Stimulated activated naive CD4-positive, alpha-beta T cell treated with Interleukin-2 at 50 U/mL for 16 hours (primary cell): ENCODE data around the gene TNNT3.
"Not testable (repeated sequence)": the region's sequence is repeated elsewhere in the genome, so short reads cannot be mapped to it uniquely, and the experiment has no call there.

Source experiments
- DNase-seq: peaks from one replicate; lab custom pipeline; 2025; lab: John Stamatoyannopoulos, UW

The TNNT3 gene

DNA sequence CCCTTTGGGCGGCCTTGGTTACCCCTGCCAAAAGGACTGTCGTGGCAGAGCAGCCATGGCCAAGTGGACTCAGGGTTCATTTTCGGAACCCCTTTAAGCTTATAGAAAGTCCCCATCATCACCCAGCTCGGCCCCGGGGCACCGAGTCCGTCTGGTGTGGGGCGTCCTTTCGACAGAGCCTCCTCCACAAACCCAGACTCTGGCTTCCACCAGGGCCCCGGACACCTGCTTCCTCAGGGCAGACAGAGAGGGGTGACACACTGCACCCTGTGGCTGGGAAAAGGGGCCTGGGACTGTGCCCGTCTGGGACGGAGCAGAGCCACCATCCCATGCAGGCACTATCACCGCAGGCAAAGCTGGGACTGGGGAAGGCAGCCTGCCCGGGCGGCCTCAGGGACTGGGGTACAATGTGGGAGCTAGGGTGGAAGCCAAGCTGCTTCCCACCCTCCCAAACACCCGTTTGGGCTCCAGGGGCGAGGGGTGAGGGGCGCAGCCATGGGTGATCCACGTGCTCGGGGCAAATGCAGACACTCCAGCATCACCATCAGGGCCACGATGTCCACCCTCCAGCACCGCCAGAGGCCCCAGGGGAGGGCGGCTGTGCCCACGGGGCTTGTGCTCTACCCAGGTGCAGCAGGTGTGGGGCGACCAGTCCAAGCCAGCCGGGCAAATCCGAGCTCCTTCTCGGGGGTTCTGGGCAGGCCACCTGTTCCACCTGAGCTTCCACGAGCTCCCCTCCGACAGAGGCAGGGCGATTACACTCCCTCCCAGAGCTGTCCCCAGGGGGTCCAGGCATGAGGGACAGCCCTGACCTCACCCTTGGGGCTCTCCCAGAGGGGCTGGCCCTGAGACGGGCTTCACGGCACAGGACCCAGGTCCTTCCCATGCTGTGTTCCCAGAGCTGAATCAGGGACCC is 15.9 kb downstream of the TNNT3 start:
- no peak for DNase-seq

GRCh38 chr11:1936072-1936780 is 16.7 kb downstream of the TNNT3 start:
- DNase-seq: no peak

- no peak for DNase-seq
Observed at GRCh38 chr11:1936781-1937615, 17.5 kb downstream of the TNNT3 start.

DNA sequence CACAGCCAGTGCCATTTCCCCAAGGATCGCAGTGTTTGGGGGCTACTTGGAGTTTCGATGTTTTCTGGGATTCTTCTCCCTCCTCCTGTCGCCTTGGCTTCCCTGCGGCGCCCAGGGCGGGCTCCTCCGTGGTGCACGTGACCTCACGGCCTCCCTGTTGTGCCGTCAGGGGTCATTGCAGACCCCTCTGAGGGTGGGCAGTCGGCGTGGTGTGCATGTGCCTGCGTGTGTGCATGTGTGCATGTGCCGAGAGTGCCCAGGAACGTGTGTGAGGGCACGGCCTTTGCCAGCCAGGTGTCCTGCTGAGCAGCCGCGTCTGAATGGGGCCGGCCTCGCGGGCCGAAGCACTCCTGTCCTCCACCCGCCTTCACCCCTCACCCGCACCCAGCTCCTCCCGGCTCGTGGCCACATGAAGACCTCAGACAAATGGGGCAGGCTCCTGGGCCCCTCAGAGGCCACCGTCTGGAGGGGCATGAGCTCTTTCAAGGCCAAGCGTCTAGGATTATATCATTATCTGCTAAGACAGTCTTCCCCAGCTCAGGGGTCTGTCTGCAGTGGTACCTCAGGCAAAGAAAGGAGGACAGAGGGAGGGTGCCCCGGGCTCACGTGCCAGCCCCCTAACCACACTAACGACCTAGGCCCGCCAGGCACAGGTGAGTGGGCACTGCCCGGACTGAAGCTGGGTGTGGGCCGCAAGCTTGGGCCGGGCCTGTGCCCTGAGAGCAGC is 18.3 kb downstream of the TNNT3 start:
- no peak for DNase-seq

DNA sequence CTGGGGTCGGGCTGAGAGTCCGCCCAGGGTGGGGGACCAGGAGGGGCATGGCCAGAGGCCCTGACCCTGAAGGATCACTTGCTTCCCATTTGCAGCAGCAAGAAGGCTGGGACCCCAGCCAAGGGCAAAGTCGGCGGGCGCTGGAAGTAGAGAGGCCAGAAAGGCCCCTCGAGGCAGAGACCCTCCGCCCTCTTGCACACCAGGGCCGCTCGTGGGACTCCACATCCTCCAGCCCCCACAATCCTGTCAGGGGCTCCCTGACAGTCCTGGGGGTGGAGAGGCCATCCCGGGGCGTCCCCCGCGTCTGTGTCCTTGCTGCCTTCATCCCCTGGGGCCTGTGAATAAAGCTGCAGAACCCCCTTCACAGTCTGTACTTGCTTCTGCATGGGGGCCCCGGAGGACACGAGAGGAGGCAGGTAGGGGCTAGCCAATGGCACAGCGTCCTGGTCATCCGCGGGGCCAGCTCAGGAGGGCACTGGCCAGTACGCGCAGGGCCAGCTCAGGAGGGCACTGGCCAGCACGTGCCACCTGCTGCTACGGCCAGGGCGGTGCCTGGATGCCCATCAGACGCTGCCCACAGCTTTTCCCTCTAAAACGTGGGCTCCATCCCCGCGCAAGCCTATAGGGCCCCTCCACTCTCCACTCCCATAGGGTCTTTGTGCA is 19.0 kb downstream of the TNNT3 start:
- no peak for DNase-seq

GRCh38 chr11:1939006-1939625 is 19.6 kb downstream of the TNNT3 start:
- no peak for DNase-seq

DNA sequence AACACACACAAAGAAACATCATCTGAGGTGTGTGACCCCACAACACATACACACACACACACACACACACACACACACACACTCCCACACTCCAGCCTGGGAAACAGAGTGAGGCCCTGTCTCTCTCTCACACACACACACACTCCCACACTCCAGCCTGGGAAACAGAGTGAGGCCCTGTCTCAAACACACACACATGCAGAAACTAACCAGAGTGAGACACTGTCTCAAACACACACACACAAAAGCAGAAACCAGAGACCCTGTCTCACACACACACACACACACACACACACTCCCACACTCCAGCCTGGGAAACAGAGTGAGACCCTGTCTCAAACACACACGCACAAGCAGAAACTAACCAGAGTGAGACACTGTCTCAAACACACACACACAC is 20.3 kb downstream of the TNNT3 start:
- DNase-seq: not testable (repeated sequence)

DNA sequence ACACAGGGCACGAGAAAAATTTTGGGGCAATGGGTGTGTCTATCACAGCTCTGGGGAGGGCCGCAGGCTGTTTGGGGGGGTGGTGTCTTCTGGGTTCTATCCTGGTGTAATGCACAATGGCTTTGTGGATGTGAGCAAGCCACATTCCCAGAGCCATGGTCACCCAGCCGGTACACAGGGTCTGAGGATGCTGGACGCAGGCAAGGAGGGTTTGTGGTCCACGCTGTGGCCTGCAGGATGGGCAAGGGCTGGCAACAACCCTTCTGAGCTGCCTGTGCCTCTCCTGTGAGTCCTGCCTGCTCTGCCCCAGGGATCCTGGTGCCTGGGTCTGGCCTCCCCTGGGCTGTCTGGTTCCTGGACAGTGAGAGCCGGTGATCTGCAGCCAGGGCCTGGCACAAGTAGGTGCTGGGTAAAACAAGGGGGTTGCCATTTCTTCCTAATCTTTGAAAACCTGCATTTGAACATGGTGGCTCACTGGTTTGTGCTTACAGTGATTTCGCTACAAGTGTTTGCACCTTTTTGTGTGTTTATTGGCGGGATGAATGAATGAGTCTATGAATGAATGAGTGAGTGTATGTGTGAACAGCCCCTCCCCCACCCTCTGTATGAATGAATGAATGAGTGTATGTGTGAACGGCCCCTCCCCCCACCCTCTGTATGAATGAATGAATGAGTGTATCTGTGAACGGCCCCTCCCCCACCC is 23.2 kb downstream of the TNNT3 start:
- no peak for DNase-seq

DNA sequence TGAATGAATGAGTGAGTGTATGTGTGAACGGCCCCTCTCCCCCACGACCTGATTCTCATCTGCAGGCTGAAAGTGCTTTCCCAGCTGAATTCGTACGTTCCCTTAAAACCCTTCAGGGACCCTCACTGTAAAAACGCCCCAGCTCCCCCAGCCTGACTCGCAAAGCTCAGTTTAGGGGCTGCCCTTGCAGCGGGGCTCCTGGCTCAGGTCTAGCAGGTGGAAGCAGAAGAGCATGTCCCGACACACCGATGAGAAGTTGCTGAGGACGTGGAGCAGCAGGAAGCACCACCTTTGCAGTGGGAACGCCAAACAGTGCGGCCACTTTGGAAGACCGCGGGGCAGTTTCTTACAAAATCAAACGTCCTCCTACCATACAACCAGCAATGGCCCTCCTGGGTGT is 24.1 kb downstream of the TNNT3 start:
- DNase-seq: no peak

DNA sequence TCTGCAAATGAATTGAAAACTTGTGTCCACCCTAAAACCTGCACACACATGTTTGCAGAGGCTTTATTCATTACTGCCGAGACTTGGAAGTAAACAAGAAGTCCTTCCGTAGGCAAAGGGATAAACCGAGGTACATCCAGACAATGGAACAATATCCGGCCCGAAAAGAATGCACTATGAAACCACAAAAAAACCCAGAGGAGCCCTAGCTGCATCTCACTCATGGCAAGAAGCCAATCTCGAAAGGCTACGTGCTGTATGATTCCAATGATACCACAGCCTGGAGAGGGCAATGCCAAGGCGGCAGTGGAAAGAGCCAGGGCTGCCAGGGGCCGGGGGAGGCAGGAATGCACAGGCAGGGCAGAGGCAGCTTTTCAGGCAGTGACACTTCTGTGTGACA is 24.5 kb downstream of the TNNT3 start:
- DNase-seq: no peak

DNA sequence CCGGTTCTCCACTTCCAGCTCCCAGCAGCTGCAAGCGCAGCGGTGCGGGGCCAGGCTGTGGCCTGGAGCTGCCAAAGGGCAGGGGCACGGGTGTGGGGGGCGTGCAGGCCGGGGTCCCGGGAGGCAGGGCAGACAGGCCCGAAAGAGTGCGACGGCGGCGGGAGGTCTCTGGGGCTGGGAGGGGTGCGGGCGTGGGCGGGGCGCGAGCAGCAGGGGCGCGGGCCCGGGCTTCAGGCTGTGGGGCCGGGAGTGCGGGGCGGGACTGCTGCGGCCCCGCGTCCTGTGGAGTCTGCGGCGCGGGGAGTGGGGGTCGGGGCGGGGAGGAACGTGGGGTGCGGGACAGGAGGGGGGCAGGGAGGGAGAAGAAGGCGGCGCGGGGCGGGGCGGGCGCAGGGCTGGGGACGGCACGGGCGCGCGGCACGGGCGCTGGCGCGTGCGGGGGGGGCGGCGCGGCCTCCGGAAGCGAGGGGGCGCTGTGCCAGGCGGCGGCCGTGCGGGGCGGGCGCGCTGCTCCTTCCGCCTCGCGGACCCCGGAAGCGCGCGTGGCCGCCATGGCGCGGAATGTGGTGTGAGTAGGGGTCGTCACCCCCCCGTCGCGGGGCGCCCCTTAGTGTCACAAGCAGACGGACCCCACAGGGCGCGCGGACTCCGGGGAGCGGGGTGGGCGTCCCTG is 27.4 kb downstream of the TNNT3 start, which contains the start of gene MRPL23:
Gene MRPL23, plus strand, starts transcription at position 521 of the 673 bp plus-strand sequence. Its CDS starts 31 bp downstream, at position 552.
- no peak for DNase-seq

GRCh38 chr11:1947592-1948237 is 28.2 kb downstream of the TNNT3 start:
- no peak for DNase-seq

DNA sequence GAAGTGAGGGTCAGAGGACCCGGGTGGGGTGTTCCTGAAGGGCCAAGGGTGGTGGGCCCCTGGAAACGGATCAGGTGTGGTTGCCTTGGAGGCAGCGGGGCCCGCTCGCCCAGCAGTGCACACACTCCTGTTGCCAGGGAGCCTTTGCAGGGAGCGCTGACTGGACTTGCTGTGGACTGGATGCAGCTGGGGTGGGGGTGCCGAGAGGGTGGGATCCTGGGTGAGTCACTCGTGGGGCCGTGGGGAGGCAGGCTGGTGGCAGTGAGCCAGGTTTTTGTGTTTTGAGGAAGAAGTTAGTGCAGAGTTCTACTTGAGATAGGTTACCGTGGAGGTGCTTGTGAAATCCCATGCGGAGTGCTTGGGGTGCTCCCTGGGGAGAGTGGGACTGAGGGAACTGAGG is 28.9 kb downstream of the TNNT3 start:
- DNase-seq: no peak

- DNase-seq: no peak
Observed at GRCh38 chr11:1949302-1949701, 29.8 kb downstream of the TNNT3 start.

DNA sequence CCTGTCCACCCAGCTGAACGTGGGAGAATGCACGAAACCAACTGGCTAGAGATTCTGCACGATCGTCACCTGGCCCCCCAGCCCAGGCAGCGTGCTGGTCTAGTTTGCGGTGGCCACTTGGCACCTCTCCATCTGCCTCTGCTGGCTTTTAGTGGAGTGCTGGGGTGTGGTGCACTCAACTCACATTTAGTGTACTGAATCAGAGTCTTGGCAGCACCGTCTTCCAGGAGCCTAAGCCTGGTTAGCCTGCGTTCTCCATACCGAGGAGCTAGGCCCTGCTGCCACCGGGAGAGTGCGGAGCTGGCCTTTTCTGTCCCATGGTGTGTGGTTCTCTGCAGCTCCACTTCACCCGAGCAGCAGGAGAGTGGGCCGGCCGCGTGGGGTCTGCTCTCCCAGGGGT is 30.4 kb downstream of the TNNT3 start:
- no peak for DNase-seq

DNA sequence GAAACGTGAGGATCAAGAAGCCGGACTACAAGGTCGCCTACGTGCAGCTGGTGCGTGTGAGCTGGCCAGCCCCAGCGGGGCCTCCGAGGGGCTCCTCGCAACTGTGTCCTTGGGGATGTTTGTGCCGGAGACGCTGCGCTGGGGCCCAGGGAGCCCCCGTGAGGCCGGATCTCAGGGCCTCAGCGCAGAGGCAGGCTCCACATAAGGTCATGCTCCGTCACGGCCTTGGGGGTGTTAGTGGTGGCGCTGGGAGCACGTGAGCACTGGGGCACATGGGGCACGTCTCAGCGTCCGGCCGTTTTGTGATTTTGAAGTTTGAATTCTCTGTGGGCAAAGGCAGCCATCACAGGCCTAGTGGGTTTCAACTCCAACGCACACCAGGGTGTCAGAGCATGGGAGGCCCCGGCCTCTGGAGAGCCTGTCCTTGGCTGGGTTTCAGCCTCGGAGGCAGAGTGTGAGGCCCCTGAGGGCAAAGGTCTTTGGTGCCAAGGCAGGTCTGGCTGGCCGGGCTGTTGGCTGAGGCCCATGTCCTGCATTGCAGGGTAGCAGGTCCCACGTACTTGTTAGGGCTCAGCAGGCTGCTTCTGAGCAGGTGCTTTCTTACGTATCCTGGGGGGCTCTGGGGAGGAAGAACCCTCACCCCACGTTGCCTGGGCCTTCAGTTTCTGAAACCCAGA is 33.4 kb downstream of the TNNT3 start:
- no peak for DNase-seq

GRCh38 chr11:1953489-1954266 is 34.2 kb downstream of the TNNT3 start:
- DNase-seq: no peak

DNA sequence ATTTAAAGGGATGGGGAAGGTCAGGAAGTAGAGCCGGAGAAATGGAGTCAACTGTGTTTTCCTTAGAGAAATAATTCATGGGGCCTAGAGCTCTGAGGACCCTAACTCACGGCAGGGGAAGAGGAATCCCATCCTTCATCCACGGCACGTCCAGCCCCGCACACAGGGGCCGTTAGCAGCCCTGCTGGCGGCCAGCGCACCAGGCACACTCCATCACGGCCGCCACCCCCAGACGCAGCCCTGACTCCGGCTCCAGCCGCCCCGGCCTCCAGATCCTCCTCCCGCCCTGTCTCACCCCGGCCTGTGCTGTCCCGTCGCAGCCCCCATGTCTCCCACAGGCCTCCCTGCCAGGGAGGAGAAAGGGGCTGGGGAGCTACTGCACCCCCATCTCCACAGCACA is 38.9 kb downstream of the TNNT3 start:
- DNase-seq: no peak
